ENCODE data around the gene IER2.
A peak's percentile ranks its signal among the peaks of the same experiment; 100 is the strongest.

DNA sequence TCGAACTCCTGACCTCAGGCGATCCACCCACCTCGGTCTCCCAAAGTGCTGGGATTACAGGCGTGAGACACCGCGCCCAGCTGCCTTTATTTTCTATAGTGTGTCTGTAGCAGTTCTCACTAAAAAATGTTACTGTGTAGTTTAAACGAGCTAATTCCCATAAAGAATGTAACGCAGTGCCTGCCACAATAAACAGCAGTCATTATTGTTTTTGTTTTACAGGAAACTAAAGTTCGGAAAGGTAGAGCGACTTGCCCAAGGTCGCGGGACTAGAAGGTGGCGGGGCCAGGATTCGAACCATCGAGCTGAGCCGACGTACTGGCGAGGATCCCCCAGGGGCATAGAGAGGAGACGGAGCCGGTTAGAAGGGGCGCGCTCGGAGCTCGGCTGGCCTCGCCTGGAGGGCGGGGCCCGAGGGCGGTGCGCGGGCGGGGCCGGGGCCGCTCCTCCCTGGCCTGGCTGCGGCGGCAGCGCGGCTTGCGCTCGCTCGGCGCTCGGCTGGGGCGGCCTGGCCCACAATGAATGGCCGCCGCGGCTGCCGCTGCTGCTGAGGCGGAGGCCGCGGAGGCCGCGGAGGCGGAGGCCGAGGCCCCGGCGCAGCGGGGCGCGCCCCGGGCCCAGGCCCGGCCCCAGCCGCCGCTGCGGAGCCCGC is 32.3 kb upstream of the IER2 start, which contains the start of gene NACC1:
- TF ChIP-seq YY1 (IDR thresholded peaks at IDR 0.05; ENCODE audit: borderline replicate concordance in 1 of 3, control insufficient read depth in 1 of 3, extremely low read depth in 1 of 3, insufficient read depth in 3 of 3, insufficient read length in 1 of 3, insufficient replicate concordance in 2 of 3, low read depth in 1 of 3, low read length in 2 of 3) (peak; percentile 79 to 95 (median 95)), POLR2A (conservative IDR thresholded peaks at IDR 0.05) (no peak; the same call in 1 of the 2 replicates), JUN (IDR thresholded peaks at IDR 0.05; ENCODE audit: borderline replicate concordance, low read depth, low read length) (no peak), JUN (CRISPR knock-in tag; IDR thresholded peaks at IDR 0.05; ENCODE audit: borderline replicate concordance) (no peak), ZFPM2 (CRISPR knock-in tag; IDR thresholded peaks at IDR 0.05) (no peak), EZH2 (IDR thresholded peaks at IDR 0.05; ENCODE audit: borderline replicate concordance, low read depth, low read length) (no peak)
